ENCODE data around the gene CCT5.
A peak's percentile ranks its signal among the peaks of the same experiment; 100 is the strongest.
"Not testable (repeated sequence)": the region's sequence is repeated elsewhere in the genome, so short reads cannot be mapped to it uniquely, and the experiment has no call there.

The CCT5 gene

GRCh38 chr5:10307206-10308148 lies 57.4 kb downstream of the CCT5 start, which contains the start of gene CMBL:
Gene CMBL, minus strand, starts transcription at chr5:10307902. Its CDS starts 17,140 bp downstream, at chr5:10290762.
- no peak for TF ChIP-seq CTCF (IDR thresholded peaks at IDR 0.05; ENCODE audit: low read depth, low read length)
- H3K4me3 ChIP-seq (ENCODE audit: low read depth, low read length), result peak within 1 kb of the TSS; percentile 58

GRCh38 chr5:10308844-10309243 lies 58.8 kb downstream of the CCT5 start:
- no peak for TF ChIP-seq CTCF (IDR thresholded peaks at IDR 0.05; ENCODE audit: low read depth, low read length)
- no peak overlapping the region for H3K4me3 ChIP-seq (ENCODE audit: low read depth, low read length)

- TF ChIP-seq CTCF (IDR thresholded peaks at IDR 0.05; ENCODE audit: low read depth, low read length), result no peak
- H3K4me3 ChIP-seq (ENCODE audit: low read depth, low read length), result no peak overlapping the region
Observed at GRCh38 chr5:10310066-10310779, 60.1 kb downstream of the CCT5 start.

- not testable (repeated sequence) for H3K4me3 ChIP-seq (ENCODE audit: low read depth, low read length)
Observed at GRCh38 chr5:10310835-10311570, 60.9 kb downstream of the CCT5 start.

GRCh38 chr5:10311595-10312425 lies 61.7 kb downstream of the CCT5 start:
- TF ChIP-seq CTCF (IDR thresholded peaks at IDR 0.05; ENCODE audit: low read depth, low read length), result no peak
- no peak overlapping the region for H3K4me3 ChIP-seq (ENCODE audit: low read depth, low read length)

GRCh38 chr5:10315201-10315600 lies 65.1 kb downstream of the CCT5 start:
- no peak for TF ChIP-seq CTCF (IDR thresholded peaks at IDR 0.05; ENCODE audit: low read depth, low read length)
- no peak overlapping the region for H3K4me3 ChIP-seq (ENCODE audit: low read depth, low read length)

Measured in WI38 (cell line).